Nephron (organoid): ENCODE results near the gene TRPC4.

ENCODE experiments used
- H3K27ac Mint-ChIP-seq, 3 experiments: 2 replicates each; pipeline ENCODE4 v1.8.0; 2020; ENCODE audit warnings: mixed read lengths in 3 of 3, mild to moderate bottlenecking in 2 of 3, moderate library complexity in 1 of 3
- H3K27me3 Mint-ChIP-seq: 2 replicates; pipeline ENCODE4 v1.8.0; 2021; ENCODE audit warnings: low read depth, mild to moderate bottlenecking, moderate library complexity, mixed read lengths
- H3K36me3 Mint-ChIP-seq: 2 replicates; pipeline ENCODE4 v1.8.0; 2020; ENCODE audit warnings: low read depth, mixed read lengths
- H3K4me1 Mint-ChIP-seq: 2 replicates; pipeline ENCODE4 v1.8.0; 2020; ENCODE audit warnings: mixed read lengths
- H3K4me3 Mint-ChIP-seq, 3 experiments: 2 replicates each; pipeline ENCODE4 v1.8.0; 2020; ENCODE audit warnings: mild to moderate bottlenecking in 3 of 3, mixed read lengths in 3 of 3, moderate library complexity in 2 of 3
- H3K9me3 Mint-ChIP-seq: 2 replicates; pipeline ENCODE4 v1.8.0; 2020; ENCODE audit warnings: mixed read lengths
- CTCF ChIP-seq, 3 experiments: fragments of 200-600 bp; sonication (generic); IDR thresholded peaks; one replicate each; pipeline ENCODE4 v1.5.0; 2021; ENCODE audit warnings: antibody characterized with exemption in 3 of 3; ENCODE audit not compliant: unreplicated experiment in 3 of 3

Gene TRPC4

DNA sequence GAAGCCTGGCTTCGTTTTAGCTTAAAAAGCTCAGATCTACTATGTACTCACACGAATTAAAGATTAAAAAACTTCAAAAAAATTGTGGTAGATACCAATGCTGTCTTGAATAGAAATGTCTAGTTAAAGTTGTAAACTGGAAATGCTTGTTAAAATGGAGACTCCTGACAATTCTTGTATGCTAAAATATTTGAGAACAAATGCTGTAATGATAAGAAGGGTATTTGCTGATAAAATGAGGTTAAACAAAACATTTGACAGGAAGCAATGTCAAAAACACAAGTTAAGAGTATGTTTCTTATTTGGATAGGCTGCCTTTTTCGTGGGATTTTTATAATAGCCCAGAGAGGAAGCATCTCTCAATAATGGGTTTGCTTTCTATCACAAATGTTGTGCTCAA is 223.0 kb downstream of the TRPC4 start:
- H3K9me3 Mint-ChIP-seq, result no peaks in the 10 kb centered on the region
- peaks cover 4% of the 10 kb centered on the region for H3K36me3 Mint-ChIP-seq
- H3K4me3 Mint-ChIP-seq, result no peak overlapping the region
- H3K27me3 Mint-ChIP-seq, result no peaks in the 10 kb centered on the region
- peak overlapping the region in 2 of 3 experiments; percentile 23 to 35 for H3K27ac Mint-ChIP-seq
- TF ChIP-seq CTCF (IDR thresholded peaks at IDR 0.05; ENCODE audit: unreplicated experiment in 3 of 3), result no peak
- H3K4me1 Mint-ChIP-seq, result peaks cover 13% of the 10 kb centered on the region

- no peaks in the 10 kb centered on the region for H3K27me3 Mint-ChIP-seq
- H3K9me3 Mint-ChIP-seq, result no peaks in the 10 kb centered on the region
- H3K4me1 Mint-ChIP-seq, result peaks cover 18% of the 10 kb centered on the region
- no peaks in the 10 kb centered on the region for H3K36me3 Mint-ChIP-seq
- peak overlapping the region; percentile 19 to 45 (median 26) for H3K27ac Mint-ChIP-seq
- H3K4me3 Mint-ChIP-seq, result peak overlapping the region in 1 of 3 experiments; percentile 5
- TF ChIP-seq CTCF (IDR thresholded peaks at IDR 0.05; ENCODE audit: unreplicated experiment in 3 of 3), result no peak
Observed at GRCh38 chr13:37645181-37645740, 224.3 kb downstream of the TRPC4 start.

DNA sequence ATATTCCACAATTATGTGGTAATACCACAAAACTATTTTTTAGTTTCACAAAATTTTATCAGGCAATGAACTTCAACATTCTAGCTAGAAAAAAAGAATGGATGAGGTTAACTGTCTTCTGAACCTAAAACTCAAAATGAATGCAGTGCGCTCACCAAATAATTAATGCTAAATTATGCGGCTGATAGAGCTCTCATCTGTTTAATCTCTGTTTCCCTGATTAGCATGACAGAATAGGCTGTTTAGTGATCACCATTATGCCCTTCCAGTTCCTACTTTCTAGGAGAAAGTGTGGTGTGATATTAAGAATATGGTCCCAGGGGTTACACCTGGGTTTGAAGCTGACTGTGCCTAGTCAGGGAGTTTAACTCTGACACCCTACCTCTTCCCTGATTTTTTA is 228.2 kb downstream of the TRPC4 start:
- no peak overlapping the region for H3K27ac Mint-ChIP-seq
- no peak overlapping the region for H3K4me3 Mint-ChIP-seq
- TF ChIP-seq CTCF (IDR thresholded peaks at IDR 0.05; ENCODE audit: unreplicated experiment in 3 of 3), result no peak
- no peaks in the 10 kb centered on the region for H3K36me3 Mint-ChIP-seq
- no peaks in the 10 kb centered on the region for H3K9me3 Mint-ChIP-seq
- H3K27me3 Mint-ChIP-seq, result no peaks in the 10 kb centered on the region
- peaks cover 12% of the 10 kb centered on the region for H3K4me1 Mint-ChIP-seq

DNA sequence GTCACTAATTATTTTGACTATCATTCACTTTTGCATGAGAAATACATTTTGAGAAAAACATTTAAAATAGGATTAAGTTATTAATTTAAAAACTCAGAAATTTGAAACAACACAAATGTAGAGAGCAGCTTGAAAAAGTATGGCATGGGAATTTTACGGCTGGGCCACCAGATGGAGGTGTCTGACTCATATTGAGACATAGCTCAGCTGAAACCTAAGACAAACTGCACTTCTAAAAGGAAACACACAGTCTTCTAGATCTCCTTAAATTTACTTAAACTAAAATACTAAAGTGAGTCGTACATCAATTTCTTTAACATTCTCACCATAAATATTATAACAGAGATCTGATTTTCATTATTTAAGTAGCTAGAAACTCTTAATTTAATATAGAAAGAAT is 229.1 kb downstream of the TRPC4 start:
- Mint-ChIP-seq H3K36me3 (no peaks in the 10 kb centered on the region), H3K9me3 (no peaks in the 10 kb centered on the region), H3K4me1 (peaks cover 9% of the 10 kb centered on the region), H3K27me3 (no peaks in the 10 kb centered on the region), H3K4me3 (no peak overlapping the region), H3K27ac (peak overlapping the region in 1 of 3 experiments; percentile 18)
- TF ChIP-seq CTCF (IDR thresholded peaks at IDR 0.05; ENCODE audit: unreplicated experiment in 3 of 3), result peak; percentile 60 to 72 (median 60)

- H3K4me1 Mint-ChIP-seq, result peaks cover 5% of the 10 kb centered on the region
- H3K27ac Mint-ChIP-seq, result no peak overlapping the region
- TF ChIP-seq CTCF (IDR thresholded peaks at IDR 0.05; ENCODE audit: unreplicated experiment in 3 of 3), result no peak
- H3K9me3 Mint-ChIP-seq, result no peaks in the 10 kb centered on the region
- no peaks in the 10 kb centered on the region for H3K36me3 Mint-ChIP-seq
- H3K27me3 Mint-ChIP-seq, result no peaks in the 10 kb centered on the region
- H3K4me3 Mint-ChIP-seq, result no peak overlapping the region
Observed at GRCh38 chr13:37636701-37637100, 232.9 kb downstream of the TRPC4 start.

DNA sequence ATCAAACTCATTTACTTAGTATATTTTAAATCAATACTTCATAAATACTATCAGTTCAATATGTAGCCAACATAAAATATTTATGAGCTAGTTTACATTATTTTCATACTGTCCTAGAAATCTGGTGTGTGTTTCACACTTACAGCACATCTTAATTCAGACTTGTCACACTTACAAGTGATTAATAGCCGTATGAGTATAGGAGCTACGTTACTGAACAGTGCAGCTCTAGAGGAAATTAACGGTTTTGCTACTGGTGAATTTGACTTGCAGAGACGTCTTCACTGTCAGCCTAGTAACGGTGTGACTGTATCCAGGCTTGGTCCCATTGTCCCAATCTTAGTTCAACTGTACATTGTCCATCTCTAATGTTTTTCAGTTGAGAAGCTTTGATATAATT is 237.3 kb downstream of the TRPC4 start:
- no peaks in the 10 kb centered on the region for H3K27me3 Mint-ChIP-seq
- H3K9me3 Mint-ChIP-seq, result no peaks in the 10 kb centered on the region
- H3K4me1 Mint-ChIP-seq, result no peaks in the 10 kb centered on the region
- no peak overlapping the region for H3K4me3 Mint-ChIP-seq
- no peaks in the 10 kb centered on the region for H3K36me3 Mint-ChIP-seq
- no peak for TF ChIP-seq CTCF (IDR thresholded peaks at IDR 0.05; ENCODE audit: unreplicated experiment in 3 of 3)
- H3K27ac Mint-ChIP-seq, result no peak overlapping the region
